ENCODE results near the gene ST3GAL3.

The ST3GAL3 gene

GRCh38 chr1:43789604-43790550 lies 82.5 kb downstream of the ST3GAL3 start:
- TF ChIP-seq CTCF (IDR thresholded peaks at IDR 0.05; ENCODE audit: low read depth, low read length), result no peak
- no peak for DNase-seq (ENCODE audit: extremely low read depth, low read depth)

GRCh38 chr1:43791243-43791642 lies 83.9 kb downstream of the ST3GAL3 start:
- no peak for TF ChIP-seq CTCF (IDR thresholded peaks at IDR 0.05; ENCODE audit: low read depth, low read length)
- DNase-seq (ENCODE audit: extremely low read depth, low read depth), result no peak

GRCh38 chr1:43796111-43796581 lies 88.8 kb downstream of the ST3GAL3 start:
- DNase-seq (ENCODE audit: extremely low read depth, low read depth), result no peak

GRCh38 chr1:43797891-43798290 lies 90.6 kb downstream of the ST3GAL3 start:
- DNase-seq (ENCODE audit: extremely low read depth, low read depth), result no peak
- no peak for TF ChIP-seq CTCF (IDR thresholded peaks at IDR 0.05; ENCODE audit: low read depth, low read length)

More at GRCh38 chr1:43796111-43796581, 88.8 kb downstream of the ST3GAL3 start:
- no peak for TF ChIP-seq CTCF (IDR thresholded peaks at IDR 0.05; ENCODE audit: low read depth, low read length)

GRCh38 chr1:43799656-43800635 lies 92.6 kb downstream of the ST3GAL3 start:
- peak; percentile 78 for DNase-seq (ENCODE audit: extremely low read depth, low read depth)
- no peak for TF ChIP-seq CTCF (IDR thresholded peaks at IDR 0.05; ENCODE audit: low read depth, low read length)

GRCh38 chr1:43800771-43801170 lies 93.4 kb downstream of the ST3GAL3 start:
- TF ChIP-seq CTCF (IDR thresholded peaks at IDR 0.05; ENCODE audit: low read depth, low read length), result no peak
- no peak for DNase-seq (ENCODE audit: extremely low read depth, low read depth)

All from AG09319 (cell line).